ENCODE data around the gene SLC25A48. TPM values are rescaled to one million over a fixed set of nuclear protein-coding genes. Genes with fewer than 3 reads are reported as not detected.

Gene SLC25A48
- total and polyA plus RNA-seq, 2 of the 4 experiments (the other 2 are of a cell fraction) = not detected

GRCh38 chr5:135894276-135894675 lies 59.8 kb downstream of the SLC25A48 start:
- TF ChIP-seq SMC3 (IDR thresholded peaks at IDR 0.05; ENCODE audit: low read depth, low read length) (no peak), USF2 (IDR thresholded peaks at IDR 0.05; ENCODE audit: low read depth, low read length) (no peak), RAD21 (IDR thresholded peaks at IDR 0.05; ENCODE audit: low read length) (no peak), MAZ (IDR thresholded peaks at IDR 0.05; ENCODE audit: borderline replicate concordance, low read depth, low read length) (no peak), CHD1 (IDR thresholded peaks at IDR 0.05; ENCODE audit: low read depth, low read length) (no peak), CEBPB (IDR thresholded peaks at IDR 0.05; ENCODE audit: low read depth, low read length) (no peak), MXI1 (IDR thresholded peaks at IDR 0.05; ENCODE audit: borderline replicate concordance, low read depth, low read length) (no peak), RCOR1 (IDR thresholded peaks at IDR 0.05; ENCODE audit: insufficient replicate concordance, low read length) (no peak), ELK1 (IDR thresholded peaks at IDR 0.05; ENCODE audit: borderline replicate concordance, low read depth, low read length) (no peak), FOS (IDR thresholded peaks at IDR 0.05; ENCODE audit: low read depth, low read length) (no peak), RFX5 (IDR thresholded peaks at IDR 0.05; ENCODE audit: low read depth, low read length) (no peak), CTCF (conservative IDR thresholded peaks at IDR 0.05; ENCODE audit: low read depth, low read length) (no peak), MAFK (IDR thresholded peaks at IDR 0.05; ENCODE audit: low read depth, low read length) (no peak), NFE2L2 (IDR thresholded peaks at IDR 0.05; ENCODE audit: low read depth, low read length) (no peak), BHLHE40 (IDR thresholded peaks at IDR 0.05; ENCODE audit: low read depth, low read length) (no peak), POLR2A (IDR thresholded peaks at IDR 0.05; ENCODE audit: low read depth, low read length) (no peak)
- H3K9me3 ChIP-seq (ENCODE audit: control insufficient read depth, insufficient read depth, low read length) = peaks cover 2% of the 10 kb centered on the region; the same call in 1 of the 2 replicates
- CTCF ChIA-PET = interaction anchor here (0.7 kb wide), 1 partner anchor 25 kb away, joined by 3 read pairs; no protein-coding TSS in a partner anchor
- H2AK5ac ChIP-seq (ENCODE audit: low read depth, low read length) = no peak overlapping the region
- H2AK9ac ChIP-seq (replicated peaks; ENCODE audit: low read depth, low read length, poor library complexity) = no peak overlapping the region
- H2BK20ac ChIP-seq (ENCODE audit: low read depth, low read length) = no peak overlapping the region
- 100% methylated on average over 2 of the region's 8 CpGs; no CpG with 5 or more reads in 1 of the 2 experiments for WGBS, 2 experiments (ENCODE audit: extremely low coverage in 2 of 2, insufficient read length in 1 of 2)
- H4K8ac ChIP-seq (ENCODE audit: low read depth in 2 of 2, low read length in 2 of 2) = no peak overlapping the region
- no peaks in the 10 kb centered on the region for H3K36me3 ChIP-seq (ENCODE audit: control insufficient read depth, insufficient read depth, low read length)
- no peak for ATAC-seq (ENCODE audit: low read depth)
- DNase-seq = no peak
- H2BK120ac ChIP-seq (ENCODE audit: low read depth, low read length) = no peak overlapping the region
- H3K9ac ChIP-seq (ENCODE audit: low read depth, low read length) = no peak overlapping the region
- H3K23ac ChIP-seq (ENCODE audit: low read depth, low read length) = no peak overlapping the region
- H4K20me1 ChIP-seq (ENCODE audit: insufficient read depth, low read length) = no peaks in the 10 kb centered on the region
- no peak overlapping the region for H3K18ac ChIP-seq (ENCODE audit: low read depth, low read length)
- H3K4ac ChIP-seq (ENCODE audit: low read depth, low read length) = no peak overlapping the region
- no peak overlapping the region for H3K27ac ChIP-seq (ENCODE audit: insufficient read depth, low read length)
- intact Hi-C loops (cut with micrococcal nuclease) = no loop called here
- H3K9me1 ChIP-seq (ENCODE audit: insufficient read depth, low read length) = no peaks in the 10 kb centered on the region
- H3K79me1 ChIP-seq (ENCODE audit: low read depth in 1 of 2, low read length in 2 of 2) = no peaks in the 10 kb centered on the region
- no peak overlapping the region for H4K91ac ChIP-seq (ENCODE audit: insufficient read depth, low read depth, low read length)
- in situ Hi-C loops (cut with MboI; ENCODE audit: low sequenced_read_pairs) = no loop called here
- BruUV-seq (replicated peaks) = no TSS peak
- no peak overlapping the region for H2BK15ac ChIP-seq (ENCODE audit: low read depth, low read length)
- H3K56ac ChIP-seq (ENCODE audit: extremely low read depth, insufficient read depth, low read length) = no peak overlapping the region
- H2BK5ac ChIP-seq (ENCODE audit: low read depth, low read length, poor library complexity, severe bottlenecking) = no peak overlapping the region
- no peak overlapping the region for H2AFZ ChIP-seq (replicated peaks; ENCODE audit: low read length, poor library complexity)
- no peak overlapping the region for H4K5ac ChIP-seq (ENCODE audit: low read depth, low read length)
- no peak overlapping the region for H3K14ac ChIP-seq (replicated peaks; ENCODE audit: low read depth, low read length)
- H3K4me2 ChIP-seq (ENCODE audit: low read depth, low read length) = no peak overlapping the region
- H3K27me3 ChIP-seq (ENCODE audit: control insufficient read depth, insufficient read depth, low read length) = peaks cover 27% of the 10 kb centered on the region
- H3K4me1 ChIP-seq (ENCODE audit: control insufficient read depth, insufficient read depth, low read length) = peaks cover 5% of the 10 kb centered on the region; the same call in 1 of the 2 replicates
- POLR2A ChIA-PET (ENCODE audit: unreplicated experiment) = no interaction called here
- dilution Hi-C loops (cut with HindIII; ENCODE audit: low sequenced_read_pairs, unreplicated experiment) = no loop called here
- no peak overlapping the region for H3K4me3 ChIP-seq (ENCODE audit: insufficient read depth, low read depth, low read length)
